ENCODE results near the gene BPIFB3.

Gene BPIFB3

DNA sequence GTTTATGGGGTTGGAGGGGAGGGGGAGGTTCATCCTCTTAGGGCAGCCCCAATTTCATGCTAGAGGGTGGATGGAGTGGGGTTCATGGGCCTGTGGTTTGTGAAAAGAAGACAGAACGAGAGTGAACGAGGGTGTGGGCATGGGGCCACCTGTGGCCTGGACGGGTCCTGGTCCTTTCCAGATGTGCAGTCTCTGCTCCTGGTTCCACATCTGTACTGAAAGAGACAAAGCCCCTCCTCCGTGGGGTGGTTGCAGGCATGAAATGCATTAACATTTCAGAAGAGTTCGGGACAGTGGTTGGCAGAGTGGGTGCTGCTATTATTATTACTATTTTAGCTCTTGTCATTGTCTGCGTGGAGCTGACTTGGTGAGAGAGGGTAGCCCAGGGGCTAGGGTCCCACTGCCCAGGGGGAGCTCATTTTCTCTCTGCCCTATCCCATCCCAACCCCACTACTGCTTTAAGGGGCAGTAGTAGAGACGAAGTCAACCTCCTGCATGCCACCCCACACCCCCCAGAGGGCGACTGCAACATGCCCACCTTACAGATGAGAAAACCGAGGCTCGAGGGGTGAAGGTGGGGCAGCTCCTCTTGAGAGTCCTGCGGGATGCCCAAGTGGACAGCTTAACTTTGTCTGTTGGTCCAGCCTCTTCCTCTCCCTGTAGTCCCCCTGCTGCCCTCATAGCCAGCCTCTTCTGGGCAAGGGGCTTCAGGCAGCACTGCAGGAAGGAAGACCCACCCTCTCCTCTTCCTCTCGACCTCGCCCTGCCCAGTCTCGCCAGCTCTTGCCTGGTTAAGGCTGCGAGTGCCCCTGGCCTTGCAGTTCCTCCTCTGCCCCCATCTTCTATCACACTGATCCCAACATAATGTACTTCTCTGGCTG, 37.8 kb upstream of the BPIFB3 start:
- no peak for DNase-seq (ENCODE audit: low read depth)

DNA sequence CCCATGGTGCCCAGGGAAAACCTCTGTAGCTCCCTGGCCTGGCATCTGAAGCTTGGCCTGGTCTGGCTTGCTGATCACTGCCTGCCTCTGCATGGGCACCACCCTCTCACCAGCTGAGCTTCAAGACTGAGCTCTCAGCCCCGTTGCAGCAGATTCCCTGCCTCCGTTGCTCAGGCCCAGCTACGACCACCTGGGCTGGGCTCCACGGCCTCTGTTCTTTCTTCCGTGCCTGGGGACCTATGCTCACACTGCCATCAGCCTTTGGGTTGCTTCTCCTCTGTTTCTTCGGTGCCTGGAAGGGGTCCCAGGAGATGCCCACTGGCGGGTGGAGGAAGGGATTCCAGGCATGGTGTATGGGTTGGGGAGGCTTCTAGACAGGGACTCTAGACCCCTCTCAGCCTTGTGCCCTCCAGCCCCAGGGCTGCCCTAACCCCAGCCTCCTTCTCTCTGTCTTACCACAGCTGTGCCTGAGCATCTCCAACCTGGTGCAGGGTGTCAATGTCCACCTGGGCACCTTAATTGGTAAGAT, 37.1 kb upstream of the BPIFB3 start:
- no peak for DNase-seq (ENCODE audit: low read depth)

DNA sequence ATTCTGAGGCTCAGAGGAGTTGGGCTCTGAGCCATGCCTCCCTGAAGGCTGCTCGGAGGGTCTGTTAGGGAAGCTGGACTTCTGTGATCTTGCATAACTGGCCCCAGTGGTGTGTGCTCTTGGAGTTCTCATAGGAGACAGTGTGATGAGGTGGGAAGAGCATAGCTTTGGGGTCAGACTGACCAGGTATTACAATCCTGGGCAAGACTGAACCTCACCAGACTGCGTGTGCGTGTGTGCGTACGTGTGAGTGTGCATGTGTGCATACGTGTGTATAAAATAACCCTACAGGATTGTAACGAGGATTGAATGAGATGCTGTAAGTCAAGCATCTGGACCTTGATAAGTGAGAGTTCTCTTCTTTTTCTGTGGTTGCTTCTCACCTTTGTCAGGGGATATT, 36.2 kb upstream of the BPIFB3 start:
- DNase-seq (ENCODE audit: low read depth) = no peak

DNA sequence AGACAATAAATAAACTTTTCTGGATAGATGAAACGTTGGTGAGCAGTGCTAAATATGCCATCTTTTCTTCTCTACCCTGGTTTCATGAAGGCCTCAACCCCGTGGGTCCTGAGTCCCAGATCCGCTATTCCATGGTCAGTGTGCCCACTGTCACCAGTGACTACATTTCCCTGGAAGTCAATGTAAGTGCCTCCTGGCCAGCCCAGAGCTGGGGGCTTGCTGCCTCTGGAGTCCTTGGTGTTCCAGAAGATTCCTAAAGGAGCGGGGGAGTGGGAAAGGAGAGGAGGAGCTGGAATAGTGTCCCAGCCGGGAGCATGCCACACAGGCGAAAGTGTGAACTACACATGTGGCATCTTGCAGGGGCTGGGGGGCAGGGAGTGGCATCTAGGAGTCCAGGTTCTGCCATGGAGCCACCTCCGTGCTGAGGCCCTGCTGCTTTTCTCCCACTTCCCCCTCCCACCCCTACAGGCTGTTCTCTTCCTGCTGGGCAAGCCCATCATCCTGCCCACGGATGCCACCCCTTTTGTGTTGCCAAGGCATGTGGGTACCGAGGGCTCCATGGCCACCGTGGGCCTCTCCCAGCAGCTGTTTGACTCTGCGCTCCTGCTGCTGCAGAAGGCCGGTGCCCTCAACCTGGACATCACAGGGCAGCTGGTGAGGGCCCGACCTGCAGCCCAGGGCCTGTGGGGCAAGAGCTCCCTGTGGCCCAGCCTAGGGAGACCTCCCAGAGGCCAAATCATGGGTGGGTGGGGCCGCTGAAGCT, 35.4 kb upstream of the BPIFB3 start:
- DNase-seq (ENCODE audit: low read depth) = no peak

DNA sequence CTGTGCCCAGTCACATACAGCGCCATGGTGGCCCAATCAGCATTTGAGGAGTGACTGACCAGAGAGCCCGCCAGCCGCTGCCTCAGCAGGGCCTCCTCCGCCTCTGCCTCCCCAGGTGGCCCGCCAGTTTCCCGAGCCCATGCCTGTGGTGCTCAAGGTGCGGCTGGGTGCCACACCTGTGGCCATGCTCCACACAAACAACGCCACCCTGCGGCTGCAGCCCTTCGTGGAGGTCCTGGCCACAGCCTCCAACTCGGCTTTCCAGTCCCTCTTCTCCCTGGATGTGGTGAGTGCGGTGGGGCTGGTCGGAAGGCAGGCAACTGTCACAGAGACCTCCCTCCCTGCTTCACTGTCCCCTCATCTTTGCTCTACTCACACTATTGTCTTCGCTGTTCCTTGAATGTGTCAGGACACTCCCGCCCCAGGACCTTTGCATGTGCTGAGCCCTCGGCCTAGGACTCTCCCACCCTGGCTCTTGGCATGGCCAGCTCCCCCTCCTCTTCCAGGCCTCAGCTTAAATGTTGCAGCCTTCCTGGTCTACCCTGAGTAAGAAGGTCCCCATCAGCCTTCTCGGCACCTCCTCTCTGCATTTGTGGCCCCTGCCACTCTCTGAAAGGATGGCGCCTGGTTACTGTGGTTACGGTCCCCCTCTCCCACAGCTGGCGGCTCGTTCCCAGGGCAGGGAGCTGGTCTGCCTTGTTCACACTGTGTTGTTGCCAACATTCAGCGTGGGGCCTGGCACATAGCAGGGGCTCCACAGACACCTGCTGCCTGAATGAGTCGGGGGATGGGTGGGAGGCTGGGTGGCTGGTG, 34.0 kb upstream of the BPIFB3 start:
- no peak for DNase-seq (ENCODE audit: low read depth)

DNA sequence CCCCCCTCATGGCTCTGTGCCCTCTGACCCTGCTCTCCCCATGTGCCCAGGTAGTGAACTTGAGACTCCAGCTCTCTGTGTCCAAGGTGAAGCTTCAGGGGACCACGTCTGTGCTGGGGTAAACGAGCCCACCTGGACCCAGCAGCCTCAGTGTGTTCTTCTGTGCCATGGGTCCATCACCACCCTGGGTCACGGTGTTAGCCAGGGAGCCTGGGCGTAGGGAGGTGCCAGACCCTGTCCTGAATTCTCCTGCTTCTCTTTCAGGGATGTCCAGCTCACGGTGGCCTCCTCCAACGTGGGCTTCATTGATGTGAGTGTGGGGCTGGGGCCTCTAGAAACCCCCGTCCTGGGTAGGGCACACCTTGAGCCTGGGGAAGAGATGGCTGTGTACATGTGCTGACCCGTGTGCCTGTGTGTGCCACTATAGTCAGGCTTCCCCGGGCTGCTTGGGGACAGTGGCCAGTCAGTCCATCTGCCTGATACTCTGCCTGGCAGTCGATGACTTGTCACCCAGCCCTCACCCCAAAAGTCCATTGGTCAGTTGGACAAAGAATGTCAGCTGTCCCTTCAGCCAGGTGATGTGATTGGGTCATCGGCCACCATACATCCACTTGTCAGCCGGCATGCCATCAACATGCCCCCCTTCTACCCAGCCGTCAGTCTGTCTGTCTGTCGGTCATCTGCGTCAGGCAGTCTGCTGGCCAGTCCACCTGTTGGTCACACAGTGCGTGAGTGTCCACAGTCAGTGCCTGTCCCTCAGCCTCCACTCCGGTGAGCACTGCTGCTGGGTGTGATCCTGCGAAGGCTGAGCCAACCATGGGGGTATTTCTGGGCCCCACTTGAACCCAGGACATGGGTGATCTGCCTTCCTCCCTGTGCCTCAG, 33.2 kb upstream of the BPIFB3 start:
- no peak for DNase-seq (ENCODE audit: low read depth)

DNA sequence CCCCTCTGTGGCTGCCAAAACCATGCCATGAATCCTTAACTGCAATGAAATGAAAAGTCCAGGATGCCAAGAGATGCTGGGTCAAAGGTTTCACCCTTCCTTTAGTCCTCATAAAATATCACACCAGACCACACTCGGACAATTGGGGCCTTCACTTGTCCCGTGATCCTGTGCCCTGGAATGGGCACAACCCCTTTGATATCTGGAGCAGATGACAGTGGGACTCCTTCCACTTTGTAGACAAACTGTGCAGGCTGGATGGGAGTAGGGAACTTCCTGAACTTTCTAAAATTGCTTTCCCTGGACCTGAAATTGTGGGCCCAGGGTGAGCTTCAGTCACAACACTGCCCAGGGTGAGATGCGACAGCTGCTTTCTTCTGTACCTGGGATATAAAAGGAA, 31.8 kb upstream of the BPIFB3 start:
- DNase-seq (ENCODE audit: low read depth) = no peak

DNA sequence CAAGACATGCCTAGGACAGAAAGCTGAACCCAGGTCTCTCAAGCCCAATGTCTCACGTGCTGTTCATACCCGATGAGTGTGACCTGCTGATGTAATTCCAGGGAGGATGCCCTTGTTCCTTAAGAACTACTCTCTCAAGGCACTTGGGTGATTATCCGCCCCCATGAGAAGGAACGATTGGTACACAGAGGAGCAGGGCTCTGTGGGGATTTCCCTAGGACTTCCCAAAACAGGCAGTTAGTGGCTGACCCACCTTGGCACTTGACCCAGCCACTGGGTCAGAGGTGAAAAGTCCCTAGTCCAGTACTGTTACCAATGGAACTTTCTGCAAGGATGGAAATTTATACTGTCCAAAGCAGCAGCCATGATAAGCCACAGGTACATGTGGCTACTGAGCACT, 31.4 kb upstream of the BPIFB3 start:
- DNase-seq (ENCODE audit: low read depth) = no peak

DNA sequence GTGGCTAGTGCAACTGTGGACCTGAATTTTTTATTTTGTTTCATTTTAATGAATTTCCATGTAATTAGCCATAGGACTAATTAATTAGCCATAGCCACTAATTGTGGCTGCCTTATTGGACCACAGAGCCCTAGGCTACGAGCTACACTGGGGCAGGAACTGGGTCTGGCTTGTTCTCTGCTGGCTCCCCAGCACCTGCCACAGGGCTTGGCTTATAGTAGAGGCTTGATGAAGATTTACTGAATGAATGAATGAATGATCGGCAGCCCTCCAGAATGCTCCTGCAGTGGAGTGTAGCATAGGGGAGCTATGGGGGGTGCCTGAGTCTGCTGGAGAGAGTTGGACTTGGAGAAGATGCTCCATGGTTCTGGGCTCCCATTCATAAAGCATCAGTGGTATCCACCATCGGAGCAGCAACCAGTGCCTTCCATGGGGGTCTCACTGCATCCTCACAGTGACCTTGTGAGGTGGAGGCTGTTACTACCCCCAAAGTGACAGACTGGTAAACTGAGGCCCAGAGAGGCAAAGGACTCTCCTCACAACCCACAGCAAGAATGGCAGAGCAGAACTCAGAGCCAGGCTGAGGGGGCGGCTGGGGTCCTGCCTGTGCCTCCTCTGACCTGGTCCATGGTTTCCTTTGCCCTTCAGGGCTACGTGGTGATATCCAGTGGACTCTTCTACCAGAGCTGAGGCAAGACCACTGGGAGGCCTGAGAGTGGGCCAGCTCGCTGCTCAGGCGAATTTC, 30.8 kb upstream of the BPIFB3 start:
- no peak for DNase-seq (ENCODE audit: low read depth)

DNA sequence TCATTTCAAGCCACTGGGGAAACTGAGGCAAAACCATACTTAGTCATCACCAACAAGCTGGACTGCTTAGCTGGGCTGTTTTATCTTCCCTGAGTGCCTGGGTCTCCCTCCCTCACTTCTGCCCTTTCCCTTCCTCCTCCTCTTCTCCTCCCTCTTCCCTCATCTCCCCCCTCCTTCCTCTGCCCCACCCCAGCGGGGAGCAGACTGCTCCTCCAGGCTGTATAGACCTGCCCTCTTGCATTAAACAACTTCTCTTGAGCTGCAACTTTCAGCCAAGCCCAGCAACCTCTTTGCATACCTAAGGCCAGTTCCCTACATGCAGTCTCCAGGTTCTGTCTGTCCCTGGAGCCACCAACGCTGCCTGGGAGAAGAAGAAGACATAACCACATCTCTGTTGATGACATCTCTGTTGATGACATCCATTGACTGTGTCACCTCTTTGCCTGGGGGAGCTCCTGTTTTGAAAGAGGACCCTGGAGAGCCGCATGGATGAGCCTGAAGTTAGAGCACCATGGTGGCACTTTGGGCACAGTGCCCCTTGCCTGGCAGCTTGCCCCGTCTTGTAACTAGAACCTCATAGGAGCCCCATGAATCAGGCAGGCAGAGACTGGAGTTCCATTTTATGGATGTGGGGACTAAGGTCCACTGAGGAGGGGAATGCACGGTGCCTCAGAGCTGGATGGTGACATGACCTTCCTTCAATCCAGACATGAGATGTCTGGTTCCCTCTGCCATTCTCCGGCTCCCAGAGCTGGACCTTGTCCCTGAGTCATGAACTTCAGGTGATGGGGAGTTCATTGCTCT, 30.1 kb upstream of the BPIFB3 start:
- DNase-seq (ENCODE audit: low read depth) = no peak

DNA sequence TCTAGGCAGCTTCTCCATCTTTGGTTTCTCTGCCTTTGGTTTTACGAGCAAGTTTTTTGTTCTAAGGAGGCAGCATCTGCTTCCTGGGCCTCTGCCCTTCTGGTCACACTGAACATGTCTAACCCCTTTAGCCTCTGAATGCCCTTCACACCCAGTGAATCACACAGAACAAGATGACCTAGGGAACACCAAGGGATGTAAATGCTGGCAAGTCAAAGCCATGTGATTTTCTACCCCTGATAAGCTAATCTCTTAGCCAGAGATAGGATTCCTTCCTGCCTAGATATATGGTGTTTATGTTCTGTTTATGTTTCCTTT, 29.5 kb upstream of the BPIFB3 start:
- DNase-seq (ENCODE audit: low read depth) = no peak

DNA sequence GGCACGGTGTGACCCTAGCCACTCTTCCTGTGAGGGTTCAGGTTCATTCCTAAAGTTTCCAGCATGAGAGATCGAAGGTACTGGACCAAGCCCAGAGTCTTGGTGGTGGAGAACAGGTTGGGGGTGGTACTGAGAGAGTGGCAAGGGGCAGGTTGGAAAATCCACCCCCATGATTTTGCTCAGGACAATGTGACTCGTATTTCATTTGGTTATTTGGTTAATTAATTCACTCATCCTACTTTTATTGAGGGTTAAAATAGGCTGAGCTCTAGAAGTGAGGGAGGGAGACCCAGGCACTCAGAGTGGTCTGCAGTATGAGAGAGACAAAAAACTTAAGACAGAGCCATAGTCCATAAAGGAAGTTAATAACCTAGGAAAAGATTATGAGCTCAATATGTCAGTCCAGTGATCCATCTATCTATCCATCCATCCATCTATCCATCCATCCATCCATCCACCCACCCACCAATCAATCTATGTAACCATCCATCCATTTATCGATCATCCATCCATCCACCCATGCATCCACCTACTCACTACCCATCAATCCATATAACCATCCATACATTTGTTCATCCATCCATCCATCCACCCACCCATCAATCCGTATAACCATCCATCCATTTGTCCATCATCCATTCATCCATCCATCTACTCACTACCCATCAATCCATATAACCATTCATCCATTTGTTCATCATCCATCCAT, 28.9 kb upstream of the BPIFB3 start:
- no peak for DNase-seq (ENCODE audit: low read depth)

DNA sequence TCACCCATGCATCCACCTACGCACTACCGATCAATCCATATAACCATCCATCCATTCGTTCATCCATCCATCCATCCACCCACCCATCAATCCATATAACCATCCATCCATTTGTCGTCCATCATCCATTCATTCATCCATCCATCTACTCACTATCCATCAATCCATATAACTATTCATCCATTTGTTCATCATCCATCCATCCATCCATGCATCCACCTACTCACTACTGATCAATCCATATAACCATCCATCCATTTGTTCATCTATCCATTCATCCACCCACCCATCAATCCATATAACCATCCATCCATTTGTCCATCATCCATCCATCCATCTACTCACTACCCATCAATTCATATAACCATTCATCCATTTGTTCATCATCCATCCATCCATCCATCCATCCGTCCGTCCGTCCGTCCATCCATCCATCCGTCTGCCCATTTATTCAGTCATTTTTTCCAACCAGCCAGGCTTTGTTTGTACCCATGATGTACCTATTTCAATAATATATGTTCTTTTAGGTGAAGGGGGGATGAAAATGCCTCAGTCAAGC, 28.3 kb upstream of the BPIFB3 start:
- DNase-seq (ENCODE audit: low read depth) = no peak

DNA sequence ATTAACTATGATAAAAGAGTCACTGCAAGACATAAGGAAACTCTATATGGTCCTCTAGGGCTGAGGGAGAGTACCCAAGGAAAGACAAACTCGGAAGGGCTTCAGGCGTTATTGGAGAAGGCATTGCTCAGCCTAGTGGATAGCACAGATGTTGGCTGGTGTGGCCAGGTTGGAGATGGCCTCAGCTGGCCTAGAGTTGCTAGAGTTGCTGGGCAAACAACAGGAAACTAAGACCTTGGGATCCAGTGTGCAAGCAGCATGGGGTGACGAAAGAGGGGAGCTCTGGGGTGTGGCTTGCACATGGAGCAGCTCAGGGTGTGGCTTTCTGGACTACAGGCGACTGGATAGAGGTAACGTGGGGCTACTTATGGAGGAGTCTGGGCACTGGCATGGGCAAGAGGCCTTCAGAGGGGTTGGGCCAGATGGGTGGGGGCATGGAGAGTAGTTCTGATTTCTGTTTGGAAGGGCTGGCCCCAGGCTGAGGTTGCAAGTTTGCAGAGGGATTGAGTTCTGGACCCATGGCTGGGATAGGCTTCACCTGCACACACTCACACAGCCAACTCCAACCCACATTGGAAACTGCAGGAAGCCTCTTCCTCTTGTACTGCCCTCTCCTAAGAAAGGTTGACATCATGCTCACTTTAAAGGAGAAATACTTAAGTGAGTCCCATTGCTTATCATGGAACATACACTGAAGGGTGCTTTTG, 27.5 kb upstream of the BPIFB3 start:
- no peak for DNase-seq (ENCODE audit: low read depth)

DNA sequence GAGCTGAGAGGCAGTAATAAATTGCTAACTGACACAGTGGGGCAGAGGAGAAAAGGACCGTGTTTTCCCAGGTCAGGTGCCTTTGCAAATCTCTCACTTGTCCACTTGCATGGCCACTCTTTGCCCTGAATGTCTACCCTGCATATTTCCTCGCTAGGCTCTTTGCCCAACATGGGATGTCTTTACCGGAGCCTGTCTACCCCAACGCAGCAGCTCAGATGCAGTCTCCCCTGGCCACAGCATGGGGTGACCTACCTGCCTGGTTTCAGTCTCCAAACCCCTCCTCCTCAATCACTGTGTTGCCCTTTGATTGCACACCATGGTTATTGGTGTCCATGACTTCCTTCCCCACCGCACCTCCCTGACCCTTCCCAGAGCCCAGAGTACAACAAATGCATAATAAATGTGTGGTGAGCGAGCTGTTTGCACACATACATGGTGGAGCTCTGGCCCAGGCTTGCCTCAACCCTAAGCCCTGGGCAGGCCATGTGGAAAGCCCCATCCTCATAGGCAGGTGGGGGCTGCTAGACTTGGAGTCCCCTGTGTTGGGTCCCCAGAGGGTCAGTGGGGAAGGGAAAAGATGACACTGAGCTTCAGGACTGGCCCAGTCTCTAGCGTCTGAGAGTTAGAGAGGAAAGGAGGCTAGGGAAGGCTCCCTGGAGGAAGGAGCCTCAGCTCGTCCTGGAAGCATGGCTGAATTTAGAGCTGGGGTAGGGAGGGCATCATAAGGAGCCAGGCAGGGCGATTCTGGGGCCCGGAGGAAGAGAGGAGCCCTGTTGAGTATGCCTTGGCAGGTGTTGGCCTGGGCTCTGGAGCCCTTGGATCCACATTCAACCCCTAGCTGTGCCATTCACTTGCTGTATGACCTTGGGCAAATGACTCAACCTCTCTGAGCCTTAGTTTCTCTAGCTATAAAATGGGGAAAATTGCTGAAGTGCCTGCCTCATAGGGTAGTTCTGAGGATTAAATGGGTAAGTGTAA, 26.6 kb upstream of the BPIFB3 start:
- no peak for DNase-seq (ENCODE audit: low read depth)

DNA sequence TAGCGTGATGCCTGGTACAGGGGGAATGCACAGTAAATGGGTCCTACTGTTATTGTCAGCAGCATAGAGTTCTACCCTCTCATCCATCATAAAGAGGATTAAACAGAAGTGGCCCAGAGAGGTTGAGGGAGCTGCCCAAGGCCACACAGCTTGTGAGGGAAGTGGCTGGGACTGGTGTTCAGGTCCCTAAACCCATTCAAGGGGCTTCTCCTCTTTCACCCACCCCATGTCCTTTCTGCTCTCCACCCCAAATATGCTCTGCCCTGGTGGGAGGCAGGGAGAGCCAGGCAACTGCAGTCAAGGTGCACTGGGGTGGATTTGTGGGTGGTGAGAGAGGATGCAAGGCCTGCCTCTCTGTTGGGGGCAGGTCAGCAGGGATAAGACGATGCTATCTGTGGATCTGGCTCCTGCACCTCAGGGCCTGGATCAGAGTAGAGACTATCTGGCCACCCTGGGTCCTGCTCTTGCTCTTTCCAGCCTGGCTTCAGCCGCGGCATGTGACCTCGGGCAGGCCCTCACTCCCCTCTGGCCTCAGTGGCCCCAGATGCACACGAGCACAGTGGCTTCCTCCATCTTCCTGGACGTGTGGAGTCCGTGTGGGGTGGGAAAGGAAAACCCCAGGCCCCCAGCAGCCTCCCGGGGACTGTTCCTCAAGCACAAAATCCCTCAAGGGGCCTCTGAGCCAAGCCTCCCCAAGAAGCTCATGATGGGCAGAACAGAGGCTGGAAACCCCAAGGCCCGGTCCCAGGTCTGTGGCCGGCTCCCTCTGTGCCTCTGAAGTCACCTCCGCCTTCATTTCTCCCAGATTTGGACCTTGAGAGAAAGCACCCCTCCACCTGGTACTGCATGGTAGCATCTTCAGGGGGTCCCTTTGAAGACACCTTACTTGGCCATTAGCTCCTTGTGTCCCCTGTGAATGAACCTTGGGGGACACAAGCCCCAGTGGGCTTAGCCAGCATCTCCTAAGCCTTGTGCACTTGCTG, 25.6 kb upstream of the BPIFB3 start:
- DNase-seq (ENCODE audit: low read depth) = no peak
